Bronchial epithelial cell (primary cell): ENCODE data around the gene ZBED4. TPM values are rescaled to one million over a fixed set of nuclear protein-coding genes. Genes with fewer than 3 reads are reported as not detected.

Experiments
- DNase-seq: peaks from one replicate; pipeline ENCODE4 v3.0.0-alpha.2; 2010; ENCODE audit warnings: low read depth
- FAIRE-seq: peaks from 2 replicates; lab custom pipeline; 2011; peaks lifted over from hg19 to GRCh38; lab: Jason Lieb, UNC
- H3K27me3 ChIP-seq: 2 replicates; pipeline ENCODE4 v1.5.1; 2011; ENCODE audit warnings: low read length; ENCODE audit not compliant: control insufficient read depth, insufficient read depth
- H3K36me3 ChIP-seq: 2 replicates; pipeline ENCODE4 v1.5.1; 2011; ENCODE audit warnings: low read length; ENCODE audit not compliant: control insufficient read depth, insufficient read depth
- H3K4me3 ChIP-seq: 2 replicates; pipeline ENCODE4 v1.5.1; 2011; ENCODE audit warnings: mild to moderate bottlenecking, low read depth, low read length, control low read depth
- CTCF ChIP-seq: IDR thresholded peaks from 2 replicates; pipeline ENCODE4 v1.5.1; 2011; ENCODE audit warnings: mild to moderate bottlenecking, moderate library complexity, low read length, control low read depth, inconsistent platforms; ENCODE audit not compliant: insufficient read depth, severe bottlenecking
- total RNA-seq: library from RNA; depleted of rRNA; stranded (reverse); fragments of >200 nt; gene quantifications from 2 replicates; pipeline ENCODE4 v1.2.1, GENCODE V29; 2014

Gene ZBED4
- total RNA-seq, 1 donor from 2014 or later: 14.0 TPM

- DNase-seq (no peak), FAIRE-seq (no peak)
- H3K36me3 ChIP-seq: peaks cover 7% of the 10 kb centered on the region
- TF ChIP-seq CTCF: no peak
- no peak overlapping the region for H3K4me3 ChIP-seq
- no peaks in the 10 kb centered on the region for H3K27me3 ChIP-seq
Observed at GRCh38 chr22:49915610-49916009, 62.0 kb downstream of the ZBED4 start.

GRCh38 chr22:49916831-49917230 is 63.2 kb downstream of the ZBED4 start:
- no peak for FAIRE-seq
- Histone ChIP-seq H3K27me3 (no peaks in the 10 kb centered on the region), H3K4me3 (no peak overlapping the region), H3K36me3 (peaks cover 8% of the 10 kb centered on the region)
- no peak for TF ChIP-seq CTCF
- no peak for DNase-seq

- TF ChIP-seq CTCF: no peak
- Histone ChIP-seq H3K4me3 (peak within 1 kb of the TSS; percentile 84), H3K27me3 (no peaks in the 10 kb centered on the region), H3K36me3 (peaks cover 2% of the 10 kb centered on the region)
- FAIRE-seq (no peak), DNase-seq (peak; percentile 82)
Observed at GRCh38 chr22:49917974-49918910, 64.6 kb downstream of the ZBED4 start, which contains the start of the genes ALG12 and CRELD2. TSS of gene ALG12 (minus strand) at chr22:49918438. CDS start at chr22:49913765, 4,673 bp downstream. TSS of gene CRELD2 (plus strand) at chr22:49918634. CDS start at chr22:49918770, 136 bp downstream.

GRCh38 chr22:49918911-49919881 is 65.6 kb downstream of the ZBED4 start:
- DNase-seq (no peak), FAIRE-seq (no peak)
- no peak for TF ChIP-seq CTCF

GRCh38 chr22:49920859-49921258 is 67.2 kb downstream of the ZBED4 start:
- TF ChIP-seq CTCF: no peak
- no peak for DNase-seq
- no peak overlapping the region for H3K4me3 ChIP-seq
- peaks cover 9% of the 10 kb centered on the region for H3K36me3 ChIP-seq
- no peaks in the 10 kb centered on the region for H3K27me3 ChIP-seq
- no peak for FAIRE-seq

More at GRCh38 chr22:49918911-49919881, 65.6 kb downstream of the ZBED4 start:
- Histone ChIP-seq H3K4me3 (peak overlapping the region; percentile 84), H3K36me3 (peaks cover 5% of the 10 kb centered on the region), H3K27me3 (no peaks in the 10 kb centered on the region)
